Activated CD4-positive, alpha-beta T cell treated with anti-CD3 and anti-CD28 coated beads, Interleukin-2, amount 10 ng/mL, durations not matched to agents 7 days and 5 days (primary cell): ENCODE measurements around the gene METAP1. TPM values are rescaled to one million over a fixed set of nuclear protein-coding genes. Genes with fewer than 3 reads are reported as not detected.
"Not testable (repeated sequence)": the region's sequence is repeated elsewhere in the genome, so short reads cannot be mapped to it uniquely, and the experiment has no call there.

Source experiments
- CTCF ChIA-PET: fragments of 350-600 bp; sonication (Branson Sonifier 250); formaldehyde crosslinking; loops from one replicate; lab custom pipeline; 2021; ENCODE audit warnings: antibody characterized with exemption; lab: Charles Lee
- POLR2A ChIA-PET: fragments of 350-600 bp; sonication (Branson Sonifier 250); formaldehyde crosslinking; loops from one replicate; lab custom pipeline; 2021; ENCODE audit warnings: antibody characterized with exemption; lab: Charles Lee
- DNase-seq: peaks from one replicate; pipeline ENCODE4 v3.0.0-alpha.2; 2020
- H3K27ac Mint-ChIP-seq: one replicate; pipeline ENCODE4 v1.8.0; 2021; ENCODE audit warnings: mild to moderate bottlenecking, moderate library complexity, mixed read lengths
- H3K27me3 Mint-ChIP-seq: one replicate; pipeline ENCODE4 v1.8.0; 2021; ENCODE audit warnings: mixed read lengths
- H3K36me3 Mint-ChIP-seq: one replicate; pipeline ENCODE4 v1.8.0; 2021; ENCODE audit warnings: low read depth, mixed read lengths
- H3K4me1 Mint-ChIP-seq: one replicate; pipeline ENCODE4 v1.8.0; 2021; ENCODE audit warnings: mixed read lengths
- H3K4me3 Mint-ChIP-seq: one replicate; pipeline ENCODE4 v1.8.0; 2021; ENCODE audit warnings: mild to moderate bottlenecking, moderate library complexity, mixed read lengths
- H3K9me3 Mint-ChIP-seq: one replicate; pipeline ENCODE4 v1.8.0; 2021; ENCODE audit warnings: mixed read lengths
- total RNA-seq, 2 experiments: library from RNA; stranded (reverse); gene quantifications; one replicate each; pipeline ENCODE4 v1.2.3, GENCODE V29; 2021

The METAP1 gene
- total RNA-seq, 2 experiments from 2014 or later: 49.2 to 59.7 TPM

GRCh38 chr4:99088023-99088449 is 92.5 kb downstream of the METAP1 start:
- H3K27me3 Mint-ChIP-seq: no peaks in the 10 kb centered on the region
- no peaks in the 10 kb centered on the region for H3K9me3 Mint-ChIP-seq
- ChIA-PET CTCF (interaction anchor here (1.0 to 1.4 kb wide), 2 partner anchors 31 to 93 kb away, joined by 3 to 4 read pairs; partner anchors contain the start of gene METAP1), POLR2A (interaction anchor here (0.7 kb wide), 1 partner anchor 827 kb away, joined by 3 read pairs; the partner anchor contains the start of gene RAP1GDS1)
- H3K27ac Mint-ChIP-seq: peak overlapping the region; percentile 98
- H3K36me3 Mint-ChIP-seq: peaks cover 40% of the 10 kb centered on the region
- peak; percentile 11 for DNase-seq
- peaks cover 48% of the 10 kb centered on the region for H3K4me1 Mint-ChIP-seq
- peak overlapping the region; percentile 83 for H3K4me3 Mint-ChIP-seq

- H3K27ac Mint-ChIP-seq: peak within 1 kb of the TSS; percentile 98
- POLR2A ChIA-PET: interaction anchor here (0.7 to 1.2 kb wide), 2 partner anchors 94 to 828 kb away, joined by 3 read pairs; partner anchors contain the start of gene RAP1GDS1
- peak; percentile 94 for DNase-seq
Measured at GRCh38 chr4:99088481-99089365, 93.2 kb downstream of the METAP1 start, which contains the start of gene ADH5. Gene ADH5 (minus strand): TSS chr4:99088788. CDS start chr4:99088700, 88 bp downstream.

GRCh38 chr4:99090481-99091215 is 95.1 kb downstream of the METAP1 start:
- Mint-ChIP-seq H3K4me3 (peak overlapping the region; percentile 40), H3K4me1 (peaks cover 37% of the 10 kb centered on the region), H3K27me3 (no peaks in the 10 kb centered on the region), H3K9me3 (no peaks in the 10 kb centered on the region), H3K36me3 (peaks cover 17% of the 10 kb centered on the region), H3K27ac (peak overlapping the region; percentile 5)
- no peak for DNase-seq
- CTCF ChIA-PET: interaction anchor here (0.6 to 0.7 kb wide), 2 partner anchors 287 to 1870 kb away, joined by 3 read pairs; no protein-coding TSS in a partner anchor
- POLR2A ChIA-PET: no interaction called here

More at GRCh38 chr4:99088481-99089365, 93.2 kb downstream of the METAP1 start, which contains the start of gene ADH5:
- no peaks in the 10 kb centered on the region for H3K9me3 Mint-ChIP-seq
- peak within 1 kb of the TSS; percentile 83 for H3K4me3 Mint-ChIP-seq
- CTCF ChIA-PET: interaction anchor here (1.0 to 1.4 kb wide), 2 partner anchors 32 to 93 kb away, joined by 3 to 4 read pairs; partner anchors contain the start of gene METAP1
- peaks cover 47% of the 10 kb centered on the region for H3K4me1 Mint-ChIP-seq
- H3K36me3 Mint-ChIP-seq: peaks cover 34% of the 10 kb centered on the region
- H3K27me3 Mint-ChIP-seq: no peaks in the 10 kb centered on the region

DNA sequence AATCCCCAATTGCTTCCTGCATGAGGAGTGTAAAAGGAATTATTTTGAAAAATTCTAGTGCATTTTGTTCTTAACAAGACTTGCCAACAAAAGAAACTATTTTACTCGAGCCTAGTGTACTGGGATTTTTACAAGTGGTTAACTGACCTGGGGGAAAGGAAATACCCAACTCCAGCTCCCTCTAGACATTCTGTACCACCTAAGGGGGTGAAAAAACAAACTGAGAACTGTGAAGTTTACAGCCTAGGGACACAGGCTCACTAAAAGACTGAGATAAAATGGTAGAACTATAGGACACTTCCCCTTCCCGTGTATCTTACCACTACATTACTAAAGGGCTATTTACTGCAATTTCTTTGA is 95.7 kb downstream of the METAP1 start:
- no peak overlapping the region for H3K27ac Mint-ChIP-seq
- H3K4me1 Mint-ChIP-seq: peaks cover 36% of the 10 kb centered on the region
- DNase-seq: no peak
- H3K4me3 Mint-ChIP-seq: no peak overlapping the region
- H3K9me3 Mint-ChIP-seq: no peaks in the 10 kb centered on the region
- no peaks in the 10 kb centered on the region for H3K27me3 Mint-ChIP-seq
- peaks cover 14% of the 10 kb centered on the region for H3K36me3 Mint-ChIP-seq
- ChIA-PET CTCF (interaction anchor here (0.7 kb wide), 1 partner anchor 1870 kb away, joined by 3 read pairs; no protein-coding TSS in a partner anchor), POLR2A (no interaction called here)

- DNase-seq, H3K9me3 Mint-ChIP-seq, POLR2A ChIA-PET, CTCF ChIA-PET, H3K27ac Mint-ChIP-seq, H3K4me3 Mint-ChIP-seq, H3K27me3 Mint-ChIP-seq: not testable (repeated sequence)
- Mint-ChIP-seq H3K4me1 (peaks cover 30% of the 10 kb centered on the region), H3K36me3 (peaks cover 11% of the 10 kb centered on the region)
Measured at GRCh38 chr4:99091841-99092240, 96.3 kb downstream of the METAP1 start.

DNA sequence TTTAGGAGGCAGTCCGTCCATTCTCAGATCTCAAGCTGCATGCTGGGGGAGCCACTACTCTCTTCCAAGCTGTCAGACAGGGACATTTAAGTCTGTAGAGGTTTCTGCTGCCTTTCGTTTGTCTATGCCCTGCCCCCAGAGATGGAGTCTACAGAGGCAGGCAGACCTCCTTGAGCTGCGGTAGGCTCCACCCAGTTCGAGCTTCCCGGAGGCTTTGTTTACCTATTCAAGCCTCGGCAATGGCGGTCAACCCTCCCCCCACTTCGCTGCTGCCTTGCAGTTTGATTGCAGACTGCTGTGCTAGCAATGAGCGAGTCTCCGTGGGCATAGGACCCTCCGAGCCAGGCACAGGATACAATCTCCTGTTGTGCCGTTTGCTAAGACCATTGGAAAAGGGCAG is 103.8 kb downstream of the METAP1 start:
- ChIA-PET CTCF (no interaction called here), POLR2A (no interaction called here)
- H3K27ac Mint-ChIP-seq: no peak overlapping the region
- peaks cover 3% of the 10 kb centered on the region for H3K4me1 Mint-ChIP-seq
- H3K36me3 Mint-ChIP-seq: no peaks in the 10 kb centered on the region
- peaks cover 5% of the 10 kb centered on the region for H3K27me3 Mint-ChIP-seq
- no peaks in the 10 kb centered on the region for H3K9me3 Mint-ChIP-seq
- H3K4me3 Mint-ChIP-seq: no peak overlapping the region
- no peak for DNase-seq

DNA sequence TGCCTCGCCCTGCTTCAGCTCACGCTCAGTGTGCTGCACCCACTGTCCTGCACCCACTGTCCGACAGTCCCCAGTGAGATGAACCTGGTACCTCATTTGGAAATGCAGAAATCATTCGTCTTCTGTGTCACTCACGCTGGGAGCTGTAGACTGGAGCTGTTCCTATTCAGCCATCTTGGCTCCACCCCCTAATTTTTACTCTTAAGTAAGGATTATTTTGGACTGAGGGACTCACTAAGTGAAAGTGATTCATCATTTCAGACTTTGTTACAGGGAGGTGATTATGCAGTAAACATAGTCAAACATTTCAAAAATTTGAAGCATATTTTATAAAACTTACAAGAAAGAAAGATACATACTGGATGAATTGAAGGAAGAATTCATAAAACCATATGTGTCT is 104.3 kb downstream of the METAP1 start:
- H3K9me3 Mint-ChIP-seq, H3K4me3 Mint-ChIP-seq, CTCF ChIA-PET, H3K36me3 Mint-ChIP-seq, H3K4me1 Mint-ChIP-seq, H3K27ac Mint-ChIP-seq, POLR2A ChIA-PET, H3K27me3 Mint-ChIP-seq, DNase-seq: not testable (repeated sequence)

- peaks cover 5% of the 10 kb centered on the region for H3K27me3 Mint-ChIP-seq
- H3K4me3 Mint-ChIP-seq: no peak overlapping the region
- CTCF ChIA-PET: interaction anchor here (0.8 to 1.4 kb wide), 2 partner anchors 10 to 11 kb away, joined by 3 to 4 read pairs; no protein-coding TSS in a partner anchor
- DNase-seq: no peak
- POLR2A ChIA-PET: no interaction called here
- peaks cover 3% of the 10 kb centered on the region for H3K4me1 Mint-ChIP-seq
- no peaks in the 10 kb centered on the region for H3K9me3 Mint-ChIP-seq
- H3K27ac Mint-ChIP-seq: no peak overlapping the region
- H3K36me3 Mint-ChIP-seq: no peaks in the 10 kb centered on the region
Measured at GRCh38 chr4:99100876-99101275, 105.4 kb downstream of the METAP1 start.

DNA sequence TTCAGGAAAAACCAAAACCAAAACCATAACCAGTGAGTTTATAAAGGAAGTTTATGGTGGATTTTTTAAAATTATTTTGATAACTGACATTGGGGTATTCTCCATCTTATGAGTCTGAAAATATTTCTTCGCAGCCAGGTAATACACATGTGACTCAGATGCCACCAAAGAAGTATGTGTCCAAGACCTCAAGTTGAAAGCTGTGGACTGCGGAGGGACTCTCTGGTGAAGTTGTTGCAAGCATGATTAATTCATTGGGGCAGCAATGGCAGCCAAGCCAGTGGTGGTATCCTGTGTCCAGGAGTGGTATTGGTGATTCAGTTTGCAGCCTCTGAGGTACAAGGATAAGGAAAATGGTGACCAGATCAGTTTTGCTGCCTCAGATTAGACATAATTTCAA is 107.1 kb downstream of the METAP1 start:
- H3K4me3 Mint-ChIP-seq: no peak overlapping the region
- H3K36me3 Mint-ChIP-seq: no peaks in the 10 kb centered on the region
- H3K27me3 Mint-ChIP-seq: no peaks in the 10 kb centered on the region
- peaks cover 3% of the 10 kb centered on the region for H3K4me1 Mint-ChIP-seq
- ChIA-PET POLR2A (no interaction called here), CTCF (no interaction called here)
- H3K9me3 Mint-ChIP-seq: no peaks in the 10 kb centered on the region
- no peak overlapping the region for H3K27ac Mint-ChIP-seq
- no peak for DNase-seq

GRCh38 chr4:99103166-99103565 is 107.6 kb downstream of the METAP1 start:
- CTCF ChIA-PET: interaction anchor here (0.6 kb wide), 1 partner anchor 230 kb away, joined by 3 read pairs; no protein-coding TSS in a partner anchor
- Mint-ChIP-seq H3K4me3 (no peak overlapping the region), H3K36me3 (no peaks in the 10 kb centered on the region), H3K4me1 (peaks cover 3% of the 10 kb centered on the region), H3K9me3 (no peaks in the 10 kb centered on the region), H3K27ac (no peak overlapping the region), H3K27me3 (no peaks in the 10 kb centered on the region)
- POLR2A ChIA-PET: no interaction called here
- no peak for DNase-seq

DNA sequence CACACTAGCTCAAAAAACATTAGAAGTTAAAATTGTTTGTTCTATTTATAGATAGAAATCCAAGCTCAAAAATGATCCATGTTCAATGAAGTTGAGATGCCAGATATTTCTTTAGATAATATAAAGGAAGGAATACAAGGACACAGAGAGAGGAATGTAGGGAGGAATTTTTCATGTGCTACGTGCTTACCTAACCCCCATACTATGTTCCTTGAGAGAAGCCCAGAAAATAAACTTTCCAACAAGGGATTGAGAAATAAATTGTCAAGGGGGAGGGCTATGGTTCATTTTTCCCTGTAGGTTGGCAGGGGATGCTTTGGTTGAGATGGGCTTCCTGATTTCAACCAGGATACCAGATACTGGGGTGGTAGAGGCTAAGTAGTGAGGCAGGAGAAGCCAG is 108.6 kb downstream of the METAP1 start:
- H3K9me3 Mint-ChIP-seq: no peaks in the 10 kb centered on the region
- DNase-seq: no peak
- H3K27me3 Mint-ChIP-seq: no peaks in the 10 kb centered on the region
- H3K4me3 Mint-ChIP-seq: no peak overlapping the region
- no peak overlapping the region for H3K27ac Mint-ChIP-seq
- POLR2A ChIA-PET: no interaction called here
- CTCF ChIA-PET: no interaction called here
- peaks cover 3% of the 10 kb centered on the region for H3K4me1 Mint-ChIP-seq
- no peaks in the 10 kb centered on the region for H3K36me3 Mint-ChIP-seq

DNA sequence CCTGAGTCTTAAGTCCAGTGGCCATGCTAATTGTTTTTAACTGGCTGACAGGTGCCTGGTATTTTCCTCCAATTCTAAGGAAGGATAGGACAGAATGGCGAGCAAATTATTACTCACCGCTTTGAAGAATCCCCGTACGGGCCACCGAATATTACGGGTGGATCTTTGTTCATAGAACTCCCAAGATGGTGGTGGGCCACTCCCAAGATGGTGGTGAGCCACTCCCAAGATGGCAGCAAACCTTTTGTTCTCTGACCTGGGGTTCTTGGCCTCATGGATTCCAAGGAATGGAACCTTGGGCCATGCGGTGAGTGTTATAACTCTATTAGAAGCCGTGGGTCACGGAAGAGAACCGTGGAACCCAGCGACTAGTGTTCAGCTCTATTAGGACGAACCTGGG is 113.8 kb downstream of the METAP1 start:
- CTCF ChIA-PET: interaction anchor here (1.0 kb wide), 1 partner anchor 448 kb away, joined by 3 read pairs; no protein-coding TSS in a partner anchor
- H3K36me3 Mint-ChIP-seq, H3K4me1 Mint-ChIP-seq, H3K27me3 Mint-ChIP-seq, H3K4me3 Mint-ChIP-seq, DNase-seq, H3K9me3 Mint-ChIP-seq, H3K27ac Mint-ChIP-seq, POLR2A ChIA-PET: not testable (repeated sequence)
